KMS-11 (cell line): ENCODE data around the gene LHFPL3.
"Not testable (repeated sequence)": the region's sequence is repeated elsewhere in the genome, so short reads cannot be mapped to it uniquely, and the experiment has no call there.

Experiments
- H2AFZ ChIP-seq: fragments of 200-600 bp; sonication (generic); 2 replicates; pipeline ENCODE4 v1.6.1; 2016; ENCODE audit warnings: antibody characterized with exemption, mixed run types, low read depth
- H3K27ac ChIP-seq: fragments of 200-600 bp; sonication (generic); 2 replicates; pipeline ENCODE4 v1.6.1; 2016; ENCODE audit warnings: mild to moderate bottlenecking, mixed run types
- H3K27me3 ChIP-seq: fragments of 200-600 bp; sonication (generic); 2 replicates; pipeline ENCODE4 v1.6.1; 2017; ENCODE audit warnings: mild to moderate bottlenecking, low read depth, mixed run types, moderate library complexity; ENCODE audit not compliant: insufficient read depth
- H3K36me3 ChIP-seq: fragments of 200-600 bp; sonication (generic); 2 replicates; pipeline ENCODE4 v1.6.1; 2017; ENCODE audit warnings: mild to moderate bottlenecking, mixed run types; ENCODE audit not compliant: insufficient read depth
- H3K4me1 ChIP-seq: fragments of 200-600 bp; sonication (generic); 2 replicates; pipeline ENCODE4 v1.6.1; 2016; ENCODE audit warnings: mild to moderate bottlenecking, low read depth, mixed run types; ENCODE audit not compliant: poor library complexity, severe bottlenecking
- H3K4me2 ChIP-seq: fragments of 200-600 bp; sonication (generic); 2 replicates; pipeline ENCODE4 v1.7.0; 2016; ENCODE audit warnings: mild to moderate bottlenecking, mixed run types
- H3K4me3 ChIP-seq: fragments of 200-600 bp; sonication (generic); IDR thresholded peaks from 2 replicates; pipeline ENCODE4 v1.6.1; 2017; ENCODE audit warnings: low read depth, low read length, mixed read lengths; ENCODE audit not compliant: insufficient read depth
- H3K79me2 ChIP-seq: fragments of 200-600 bp; sonication (generic); 2 replicates; pipeline ENCODE4 v1.6.1; 2016; ENCODE audit warnings: low read depth, mixed run types; ENCODE audit not compliant: insufficient read depth
- H3K9ac ChIP-seq: fragments of 200-600 bp; sonication (generic); 2 replicates; pipeline ENCODE4 v1.6.1; 2016; ENCODE audit warnings: mild to moderate bottlenecking, mixed run types
- H4K20me1 ChIP-seq: fragments of 200-600 bp; sonication (generic); 2 replicates; pipeline ENCODE4 v1.6.1; 2016; ENCODE audit warnings: mild to moderate bottlenecking, mixed run types; ENCODE audit not compliant: insufficient read depth
- TF ChIP-seq, protein P1 (sequence below): fragments of 200-600 bp; sonication (generic); conservative IDR thresholded peaks from 2 replicates; pipeline ENCODE4 v1.6.1; 2017; ENCODE audit warnings: low read depth, mild to moderate bottlenecking, antibody characterized with exemption, low read length, moderate library complexity, mixed read lengths

The LHFPL3 gene

DNA sequence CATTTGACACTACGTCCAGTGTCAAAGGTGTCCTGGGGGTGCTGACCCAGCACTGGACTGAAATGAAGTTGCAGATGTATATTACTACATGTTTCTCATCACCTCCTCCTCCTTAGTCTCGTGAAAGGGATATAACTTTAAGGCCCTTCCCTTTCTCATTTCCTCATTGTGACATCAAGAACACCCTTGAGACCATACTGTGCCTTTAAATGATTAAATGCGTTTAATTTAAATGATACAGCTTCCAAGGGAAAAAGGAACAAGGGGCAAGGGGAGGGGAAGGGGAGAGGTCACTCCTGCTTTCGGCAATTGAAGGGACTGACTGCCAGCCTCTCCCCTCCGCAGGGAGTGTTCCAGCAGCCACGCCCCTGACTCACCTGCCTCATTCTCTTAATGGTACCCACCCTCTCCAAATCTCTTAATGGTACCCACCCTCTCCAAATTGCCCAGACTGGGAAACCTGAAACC lies 605.2 kb downstream of the LHFPL3 start:
- Histone ChIP-seq H3K4me2 (no peak overlapping the region), H2AFZ (no peak overlapping the region)
- TF ChIP-seq, protein P1, sequence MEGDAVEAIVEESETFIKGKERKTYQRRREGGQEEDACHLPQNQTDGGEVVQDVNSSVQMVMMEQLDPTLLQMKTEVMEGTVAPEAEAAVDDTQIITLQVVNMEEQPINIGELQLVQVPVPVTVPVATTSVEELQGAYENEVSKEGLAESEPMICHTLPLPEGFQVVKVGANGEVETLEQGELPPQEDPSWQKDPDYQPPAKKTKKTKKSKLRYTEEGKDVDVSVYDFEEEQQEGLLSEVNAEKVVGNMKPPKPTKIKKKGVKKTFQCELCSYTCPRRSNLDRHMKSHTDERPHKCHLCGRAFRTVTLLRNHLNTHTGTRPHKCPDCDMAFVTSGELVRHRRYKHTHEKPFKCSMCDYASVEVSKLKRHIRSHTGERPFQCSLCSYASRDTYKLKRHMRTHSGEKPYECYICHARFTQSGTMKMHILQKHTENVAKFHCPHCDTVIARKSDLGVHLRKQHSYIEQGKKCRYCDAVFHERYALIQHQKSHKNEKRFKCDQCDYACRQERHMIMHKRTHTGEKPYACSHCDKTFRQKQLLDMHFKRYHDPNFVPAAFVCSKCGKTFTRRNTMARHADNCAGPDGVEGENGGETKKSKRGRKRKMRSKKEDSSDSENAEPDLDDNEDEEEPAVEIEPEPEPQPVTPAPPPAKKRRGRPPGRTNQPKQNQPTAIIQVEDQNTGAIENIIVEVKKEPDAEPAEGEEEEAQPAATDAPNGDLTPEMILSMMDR: no peak

DNA sequence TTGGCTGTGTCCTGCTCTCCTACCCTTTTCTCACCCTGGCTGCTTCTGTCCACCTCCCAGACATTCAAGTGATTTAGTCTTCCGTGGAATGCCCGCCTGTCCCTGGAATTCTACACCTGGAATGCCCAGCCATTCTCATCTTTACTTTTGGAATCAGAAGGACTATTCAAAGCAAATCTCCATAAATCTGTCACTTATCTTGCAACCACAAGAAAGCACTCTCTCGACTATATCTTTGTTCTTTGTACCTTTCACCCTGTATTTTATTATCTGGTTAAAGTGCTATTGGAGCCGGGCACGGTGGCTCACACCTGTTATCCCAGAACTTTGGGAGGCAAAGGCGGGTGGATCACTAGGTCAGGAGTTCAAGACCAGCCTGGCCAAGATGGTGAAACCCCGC lies 606.3 kb downstream of the LHFPL3 start:
- Histone ChIP-seq H3K4me2 (no peak overlapping the region), H3K36me3 (no peaks in the 10 kb centered on the region), H3K27me3 (no peaks in the 10 kb centered on the region), H3K79me2 (no peaks in the 10 kb centered on the region), H3K4me3 (no peak overlapping the region), H3K4me1 (peaks cover 69% of the 10 kb centered on the region), H2AFZ (no peak overlapping the region), H4K20me1 (no peaks in the 10 kb centered on the region), H3K27ac (no peak overlapping the region), H3K9ac (no peak overlapping the region)
- TF ChIP-seq, protein P1: no peak

More for the DNA sequence above, 605.2 kb downstream of the LHFPL3 start:
- Histone ChIP-seq H3K9ac (no peak overlapping the region), H3K27me3 (no peaks in the 10 kb centered on the region), H3K36me3 (no peaks in the 10 kb centered on the region), H4K20me1 (no peaks in the 10 kb centered on the region), H3K4me1 (peaks cover 65% of the 10 kb centered on the region), H3K4me3 (no peak overlapping the region), H3K27ac (no peak overlapping the region), H3K79me2 (no peaks in the 10 kb centered on the region)

DNA sequence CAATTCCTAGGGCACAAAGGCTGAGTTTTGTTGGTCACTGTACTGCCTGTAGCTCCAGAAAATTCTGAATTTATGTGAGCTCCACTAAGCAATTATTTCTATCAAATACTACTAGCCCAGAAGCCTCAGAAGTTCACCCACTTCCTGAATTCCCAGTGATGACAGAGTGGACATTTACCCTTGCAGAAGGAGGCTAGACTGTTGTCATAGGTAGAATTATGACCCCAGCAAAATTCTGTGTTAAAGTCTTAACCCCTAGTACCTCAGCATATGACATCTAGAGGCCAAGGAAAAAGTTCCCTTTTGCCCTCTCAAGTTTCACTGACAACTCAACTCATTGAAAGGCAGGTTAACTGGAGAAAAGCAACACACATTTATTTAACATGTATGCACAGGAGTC lies 606.9 kb downstream of the LHFPL3 start:
- Histone ChIP-seq H4K20me1 (no peaks in the 10 kb centered on the region), H3K4me1 (peaks cover 67% of the 10 kb centered on the region), H3K4me2 (no peak overlapping the region), H2AFZ (no peak overlapping the region), H3K27ac (no peak overlapping the region), H3K4me3 (no peak overlapping the region), H3K27me3 (no peaks in the 10 kb centered on the region), H3K79me2 (no peaks in the 10 kb centered on the region), H3K9ac (no peak overlapping the region), H3K36me3 (no peaks in the 10 kb centered on the region)
- TF ChIP-seq, protein P1: no peak

DNA sequence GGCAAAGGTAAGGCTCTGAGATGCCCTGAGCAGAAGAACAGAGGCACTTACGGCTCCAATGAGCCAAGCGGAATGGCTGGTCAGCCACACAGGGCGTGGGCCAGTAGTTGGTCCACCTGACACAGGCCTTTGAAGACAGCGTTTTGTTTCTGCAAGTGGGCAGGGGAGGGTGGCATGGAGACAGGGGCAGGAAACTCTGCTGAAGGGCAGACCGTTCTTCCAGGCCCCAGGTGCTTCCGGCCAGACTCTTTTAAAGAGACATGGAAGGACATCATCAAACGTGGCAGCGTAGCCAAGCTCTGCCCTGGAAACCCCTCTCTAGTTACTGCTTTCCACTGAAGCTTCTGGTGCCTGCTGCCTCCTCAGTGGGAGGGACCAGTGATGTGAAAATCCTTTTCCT lies 608.1 kb downstream of the LHFPL3 start:
- TF ChIP-seq, protein P1: no peak
- no peak overlapping the region for H3K9ac ChIP-seq
- no peak overlapping the region for H3K4me2 ChIP-seq
- H3K4me3 ChIP-seq: no peak overlapping the region
- H3K4me1 ChIP-seq: peaks cover 67% of the 10 kb centered on the region
- no peaks in the 10 kb centered on the region for H3K36me3 ChIP-seq
- no peaks in the 10 kb centered on the region for H3K27me3 ChIP-seq
- H3K79me2 ChIP-seq: peaks cover 8% of the 10 kb centered on the region; the same call in 1 of the 2 replicates
- no peaks in the 10 kb centered on the region for H4K20me1 ChIP-seq
- no peak overlapping the region for H2AFZ ChIP-seq
- H3K27ac ChIP-seq: no peak overlapping the region

DNA sequence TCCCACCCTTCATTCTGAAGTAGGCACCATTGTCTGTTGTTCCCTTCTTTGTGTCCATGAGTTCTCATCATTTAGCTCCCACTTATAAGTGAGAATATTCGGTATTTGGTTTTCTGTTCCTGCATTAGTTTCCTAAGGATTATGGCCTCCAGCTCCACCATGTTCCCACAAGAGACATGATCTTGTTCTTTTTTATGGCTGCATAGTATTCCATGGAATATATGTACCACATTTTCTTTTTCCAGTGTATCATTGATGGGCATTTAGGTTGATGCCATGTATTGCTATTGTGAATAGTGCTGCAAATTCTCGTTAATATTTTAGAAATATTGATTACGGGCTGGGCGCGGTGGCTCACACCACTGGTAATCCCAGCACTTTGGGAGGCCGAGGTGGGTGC lies 609.1 kb downstream of the LHFPL3 start:
- Histone ChIP-seq H3K79me2 (peaks cover 14% of the 10 kb centered on the region), H3K4me1 (peaks cover 76% of the 10 kb centered on the region)
- not testable (repeated sequence) for H3K4me2 ChIP-seq, H3K27ac ChIP-seq, H4K20me1 ChIP-seq, H2AFZ ChIP-seq, H3K36me3 ChIP-seq, H3K9ac ChIP-seq, H3K4me3 ChIP-seq, H3K27me3 ChIP-seq
